Measurements from ENCODE around the gene MANF. TPM values are rescaled to one million over a fixed set of nuclear protein-coding genes. Genes with fewer than 3 reads are reported as not detected.
A peak's percentile ranks its signal among the peaks of the same experiment; 100 is the strongest.

The MANF gene
- total and polyA plus RNA-seq, 2 donors = 60.7 to 84.5 TPM

GRCh38 chr3:51378726-51379125 is 6.4 kb upstream of the MANF start:
- 80% methylated on average over 2 of the region's 2 CpGs for WGBS
- H3K9me3 ChIP-seq (ENCODE audit: control insufficient read depth in 2 of 2, insufficient read depth in 1 of 2, low read length in 1 of 2) = no peaks in the 10 kb centered on the region
- H3K4me3 ChIP-seq (ENCODE audit: low read length in 2 of 2) = no peak overlapping the region
- no peaks in the 10 kb centered on the region for H3K36me3 ChIP-seq (ENCODE audit: control insufficient read depth in 2 of 2, insufficient read depth in 2 of 2, low read length in 1 of 2)
- no peak for DNase-seq (ENCODE audit: low read depth in 6 of 9, low spot score in 9 of 9)
- no peaks in the 10 kb centered on the region for H3K27me3 ChIP-seq (ENCODE audit: control insufficient read depth in 2 of 2, insufficient read depth in 1 of 2, low read length in 1 of 2)
- peaks cover 20 to 31% of the 10 kb centered on the region in 2 donors for H3K4me1 ChIP-seq (ENCODE audit: control insufficient read depth in 2 of 2, insufficient read depth in 2 of 2, low read length in 2 of 2)
- no peak overlapping the region for H3K27ac ChIP-seq (ENCODE audit: low read depth in 1 of 2, low read length in 1 of 2)

- 10% methylated on average over 8 of the region's 8 CpGs for WGBS
- Histone ChIP-seq H3K4me3 (ENCODE audit: low read length in 2 of 2) (no peak overlapping the region), H3K4me1 (ENCODE audit: control insufficient read depth in 2 of 2, insufficient read depth in 2 of 2, low read length in 2 of 2) (peaks cover 22 to 34% of the 10 kb centered on the region in 2 donors), H3K36me3 (ENCODE audit: control insufficient read depth in 2 of 2, insufficient read depth in 2 of 2, low read length in 1 of 2) (no peaks in the 10 kb centered on the region), H3K27me3 (ENCODE audit: control insufficient read depth in 2 of 2, insufficient read depth in 1 of 2, low read length in 1 of 2) (no peaks in the 10 kb centered on the region), H3K9me3 (ENCODE audit: control insufficient read depth in 2 of 2, insufficient read depth in 1 of 2, low read length in 1 of 2) (no peaks in the 10 kb centered on the region), H3K27ac (ENCODE audit: low read depth in 1 of 2, low read length in 1 of 2) (peak overlapping the region; percentile 19 to 57)
- DNase-seq (ENCODE audit: low read depth in 6 of 9, low spot score in 9 of 9) = peak in 2 of 9 donors; percentile 30 to 53
These were observed 5.8 kb upstream of the MANF start for GRCh38 chr3:51379301-51379700.

- 41% methylated on average over 8 of the region's 8 CpGs for WGBS
These were observed 5.2 kb upstream of the MANF start for GRCh38 chr3:51379746-51380455.

GRCh38 chr3:51380601-51381332 is 4.3 kb upstream of the MANF start:
- no peak for DNase-seq (ENCODE audit: low read depth in 6 of 9, low spot score in 9 of 9)
- Histone ChIP-seq H3K9me3 (ENCODE audit: control insufficient read depth in 2 of 2, insufficient read depth in 1 of 2, low read length in 1 of 2) (no peaks in the 10 kb centered on the region), H3K4me1 (ENCODE audit: control insufficient read depth in 2 of 2, insufficient read depth in 2 of 2, low read length in 2 of 2) (peaks cover 26 to 37% of the 10 kb centered on the region in 2 donors), H3K27ac (ENCODE audit: low read depth in 1 of 2, low read length in 1 of 2) (peak overlapping the region in 1 of 2 donors; percentile 57), H3K27me3 (ENCODE audit: control insufficient read depth in 2 of 2, insufficient read depth in 1 of 2, low read length in 1 of 2) (no peaks in the 10 kb centered on the region), H3K36me3 (ENCODE audit: control insufficient read depth in 2 of 2, insufficient read depth in 2 of 2, low read length in 1 of 2) (no peaks in the 10 kb centered on the region), H3K4me3 (ENCODE audit: low read length in 2 of 2) (no peak overlapping the region)
- 96% methylated on average over 15 of the region's 15 CpGs for WGBS

More at GRCh38 chr3:51379746-51380455, 5.2 kb upstream of the MANF start:
- H3K36me3 ChIP-seq (ENCODE audit: control insufficient read depth in 2 of 2, insufficient read depth in 2 of 2, low read length in 1 of 2) = no peaks in the 10 kb centered on the region
- no peaks in the 10 kb centered on the region for H3K9me3 ChIP-seq (ENCODE audit: control insufficient read depth in 2 of 2, insufficient read depth in 1 of 2, low read length in 1 of 2)
- H3K27ac ChIP-seq (ENCODE audit: low read depth in 1 of 2, low read length in 1 of 2) = peak overlapping the region; percentile 50 to 57
- no peak overlapping the region for H3K4me3 ChIP-seq (ENCODE audit: low read length in 2 of 2)
- peaks cover 23 to 34% of the 10 kb centered on the region in 2 donors for H3K4me1 ChIP-seq (ENCODE audit: control insufficient read depth in 2 of 2, insufficient read depth in 2 of 2, low read length in 2 of 2)
- DNase-seq (ENCODE audit: low read depth in 6 of 9, low spot score in 9 of 9) = peak in 2 of 9 donors; percentile 30 to 48
- no peaks in the 10 kb centered on the region for H3K27me3 ChIP-seq (ENCODE audit: control insufficient read depth in 2 of 2, insufficient read depth in 1 of 2, low read length in 1 of 2)

- 98% methylated on average over 18 of the region's 18 CpGs for WGBS
- peaks cover 31 to 43% of the 10 kb centered on the region in 2 donors for H3K4me1 ChIP-seq (ENCODE audit: control insufficient read depth in 2 of 2, insufficient read depth in 2 of 2, low read length in 2 of 2)
- H3K27me3 ChIP-seq (ENCODE audit: control insufficient read depth in 2 of 2, insufficient read depth in 1 of 2, low read length in 1 of 2) = no peaks in the 10 kb centered on the region
- no peak for DNase-seq (ENCODE audit: low read depth in 6 of 9, low spot score in 9 of 9)
- H3K36me3 ChIP-seq (ENCODE audit: control insufficient read depth in 2 of 2, insufficient read depth in 2 of 2, low read length in 1 of 2) = no peaks in the 10 kb centered on the region
- H3K4me3 ChIP-seq (ENCODE audit: low read length in 2 of 2) = no peak overlapping the region
- H3K27ac ChIP-seq (ENCODE audit: low read depth in 1 of 2, low read length in 1 of 2) = no peak overlapping the region
- H3K9me3 ChIP-seq (ENCODE audit: control insufficient read depth in 2 of 2, insufficient read depth in 1 of 2, low read length in 1 of 2) = no peaks in the 10 kb centered on the region
These were observed 3.8 kb upstream of the MANF start for GRCh38 chr3:51381333-51381705.

GRCh38 chr3:51382076-51382745 is 2.9 kb upstream of the MANF start:
- WGBS = 98% methylated on average over 4 of the region's 4 CpGs
- no peak overlapping the region for H3K4me3 ChIP-seq (ENCODE audit: low read length in 2 of 2)
- H3K27me3 ChIP-seq (ENCODE audit: control insufficient read depth in 2 of 2, insufficient read depth in 1 of 2, low read length in 1 of 2) = no peaks in the 10 kb centered on the region
- no peaks in the 10 kb centered on the region for H3K9me3 ChIP-seq (ENCODE audit: control insufficient read depth in 2 of 2, insufficient read depth in 1 of 2, low read length in 1 of 2)
- peaks cover 38 to 49% of the 10 kb centered on the region in 2 donors for H3K4me1 ChIP-seq (ENCODE audit: control insufficient read depth in 2 of 2, insufficient read depth in 2 of 2, low read length in 2 of 2)
- no peak overlapping the region for H3K27ac ChIP-seq (ENCODE audit: low read depth in 1 of 2, low read length in 1 of 2)
- no peak for DNase-seq (ENCODE audit: low read depth in 6 of 9, low spot score in 9 of 9)
- H3K36me3 ChIP-seq (ENCODE audit: control insufficient read depth in 2 of 2, insufficient read depth in 2 of 2, low read length in 1 of 2) = peaks cover 0 to 2% of the 10 kb centered on the region in 2 donors

GRCh38 chr3:51382947-51383578 is 2.0 kb upstream of the MANF start:
- Histone ChIP-seq H3K36me3 (ENCODE audit: control insufficient read depth in 2 of 2, insufficient read depth in 2 of 2, low read length in 1 of 2) (peaks cover 8 to 10% of the 10 kb centered on the region in 2 donors), H3K4me1 (ENCODE audit: control insufficient read depth in 2 of 2, insufficient read depth in 2 of 2, low read length in 2 of 2) (peaks cover 38 to 54% of the 10 kb centered on the region in 2 donors), H3K27me3 (ENCODE audit: control insufficient read depth in 2 of 2, insufficient read depth in 1 of 2, low read length in 1 of 2) (no peaks in the 10 kb centered on the region), H3K27ac (ENCODE audit: low read depth in 1 of 2, low read length in 1 of 2) (no peak overlapping the region), H3K4me3 (ENCODE audit: low read length in 2 of 2) (no peak overlapping the region), H3K9me3 (ENCODE audit: control insufficient read depth in 2 of 2, insufficient read depth in 1 of 2, low read length in 1 of 2) (no peaks in the 10 kb centered on the region)
- 98% methylated on average over 3 of the region's 3 CpGs for WGBS
- DNase-seq (ENCODE audit: low read depth in 6 of 9, low spot score in 9 of 9) = no peak

GRCh38 chr3:51384055-51384725 is 901 bp upstream of the MANF start:
- peak in 2 of 9 donors; percentile 18 to 49 for DNase-seq (ENCODE audit: low read depth in 6 of 9, low spot score in 9 of 9)
- H3K4me1 ChIP-seq (ENCODE audit: control insufficient read depth in 2 of 2, insufficient read depth in 2 of 2, low read length in 2 of 2) = peaks cover 33 to 51% of the 10 kb centered on the region in 2 donors

More at GRCh38 chr3:51384055-51384725, 901 bp upstream of the MANF start:
- no peaks in the 10 kb centered on the region for H3K27me3 ChIP-seq (ENCODE audit: control insufficient read depth in 2 of 2, insufficient read depth in 1 of 2, low read length in 1 of 2)
- peak overlapping the region; percentile 93 to 98 for H3K4me3 ChIP-seq (ENCODE audit: low read length in 2 of 2)
- H3K36me3 ChIP-seq (ENCODE audit: control insufficient read depth in 2 of 2, insufficient read depth in 2 of 2, low read length in 1 of 2) = peaks cover 17 to 21% of the 10 kb centered on the region in 2 donors
- no peaks in the 10 kb centered on the region for H3K9me3 ChIP-seq (ENCODE audit: control insufficient read depth in 2 of 2, insufficient read depth in 1 of 2, low read length in 1 of 2)
- under 1% methylated on average over 29 of the region's 29 CpGs for WGBS
- peak overlapping the region; percentile 91 to 97 for H3K27ac ChIP-seq (ENCODE audit: low read depth in 1 of 2, low read length in 1 of 2)

Measured in thymus (tissue), 11 donors.